GM12892 (cell line): ENCODE results near the gene CTNND2.

Experiments
- POLR2A ChIP-seq: IDR thresholded peaks from 2 replicates; pipeline ENCODE4 v1.6.1; 2011; ENCODE audit warnings: low read depth, low read length, control low read depth
- TAF1 ChIP-seq: IDR thresholded peaks from 2 replicates; pipeline ENCODE4 v1.6.1; 2011; ENCODE audit warnings: low read depth, mild to moderate bottlenecking, control low read depth, low read length, borderline replicate concordance

GRCh38 chr5:11387382-11387781 is 516.9 kb downstream of the CTNND2 start:
- TF ChIP-seq POLR2A = no peak
- no peak for TF ChIP-seq TAF1
